IPS DF 19.7 (cell line): ENCODE results near the gene KRTAP10-7.
"Not testable (repeated sequence)": the region's sequence is repeated elsewhere in the genome, so short reads cannot be mapped to it uniquely, and the experiment has no call there.

ENCODE experiments used
- DNase-seq: peaks from one replicate; pipeline ENCODE4 v3.0.0-alpha.2; 2013; ENCODE audit warnings: low read depth, low spot score

The KRTAP10-7 gene

GRCh38 chr21:44611551-44611950 is 11.2 kb downstream of the KRTAP10-7 start:
- no peak for DNase-seq

- DNase-seq: no peak
These were observed 11.7 kb downstream of the KRTAP10-7 start, which contains the start of gene KRTAP10-8 for GRCh38 chr21:44612029-44612486. TSS of gene KRTAP10-8 (plus strand) at chr21:44612079. CDS start at chr21:44612101, 22 bp downstream.

DNA sequence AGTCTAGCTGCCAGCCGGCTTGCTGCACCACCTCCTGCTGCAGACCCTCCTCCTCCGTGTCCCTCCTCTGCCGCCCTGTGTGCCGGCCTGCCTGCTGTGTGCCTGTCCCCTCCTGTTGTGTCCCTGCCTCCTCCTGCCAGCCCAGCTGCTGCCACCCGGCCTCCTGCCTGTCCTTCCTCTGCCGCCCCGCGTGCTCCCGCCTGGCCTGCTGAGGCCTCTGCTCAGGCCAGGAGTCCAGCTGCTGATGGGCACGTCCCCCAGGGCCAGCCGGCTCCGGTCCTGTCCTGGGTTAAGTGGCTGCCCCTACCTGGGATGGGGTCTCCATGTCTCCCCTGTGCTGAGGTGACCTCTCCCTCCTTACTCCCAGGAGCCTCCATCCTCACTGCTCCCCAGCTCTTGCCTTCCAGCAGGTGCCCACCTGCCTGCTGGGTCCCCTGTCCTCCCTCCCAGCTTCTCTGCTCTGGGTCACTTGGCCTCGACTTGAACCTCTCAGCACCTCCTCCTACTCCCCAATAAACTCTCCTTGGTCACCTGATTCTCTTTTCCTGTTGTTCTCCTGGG is 12.4 kb downstream of the KRTAP10-7 start:
- no peak for DNase-seq

- DNase-seq: no peak
These were observed 13.2 kb downstream of the KRTAP10-7 start for GRCh38 chr21:44613386-44614155.

GRCh38 chr21:44614161-44614631 is 13.8 kb downstream of the KRTAP10-7 start:
- DNase-seq: no peak

- no peak for DNase-seq
These were observed 14.6 kb downstream of the KRTAP10-7 start for GRCh38 chr21:44614961-44615391.

- no peak for DNase-seq
These were observed 15.1 kb downstream of the KRTAP10-7 start for GRCh38 chr21:44615466-44615865.

GRCh38 chr21:44615911-44616590 is 15.7 kb downstream of the KRTAP10-7 start:
- no peak for DNase-seq

DNA sequence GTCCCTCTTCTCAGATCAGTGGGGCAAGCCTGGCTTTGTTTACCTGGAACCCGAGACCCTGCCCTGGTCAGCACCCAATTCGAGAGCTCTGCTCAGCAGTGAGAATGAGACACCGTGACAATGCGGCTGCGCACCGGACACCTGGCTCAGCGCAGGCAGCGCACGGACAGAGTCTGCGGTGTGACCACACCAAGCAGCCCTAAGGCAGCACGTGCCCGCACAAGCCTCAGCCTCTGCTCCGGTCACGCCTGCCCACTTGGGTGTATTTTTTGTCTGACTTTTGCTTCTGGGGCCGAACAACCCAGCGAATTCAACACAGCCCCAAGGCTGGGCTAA is 16.2 kb downstream of the KRTAP10-7 start:
- no peak for DNase-seq

DNA sequence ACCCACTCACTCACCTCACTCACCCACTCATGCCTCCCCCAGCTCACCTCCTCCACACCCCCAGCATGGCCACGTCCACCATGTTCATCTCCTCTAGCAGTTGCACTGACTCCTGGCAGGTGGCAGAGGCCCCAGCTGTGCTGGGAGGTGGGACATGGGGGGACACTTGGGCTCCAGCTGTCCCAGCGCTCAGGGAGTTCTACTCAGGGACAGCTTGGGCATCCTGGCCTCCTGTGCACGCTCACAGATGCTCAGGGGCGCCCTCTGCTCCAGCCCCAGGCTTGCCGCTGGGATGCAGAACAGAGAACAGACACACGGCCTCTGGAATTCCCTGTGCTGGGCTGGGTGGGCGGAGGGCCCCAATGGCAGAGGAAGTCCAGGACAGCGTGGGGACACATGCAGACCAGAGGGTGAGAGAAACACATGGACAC is 16.7 kb downstream of the KRTAP10-7 start:
- no peak for DNase-seq

GRCh38 chr21:44618504-44618903 is 18.1 kb downstream of the KRTAP10-7 start:
- DNase-seq: no peak

DNA sequence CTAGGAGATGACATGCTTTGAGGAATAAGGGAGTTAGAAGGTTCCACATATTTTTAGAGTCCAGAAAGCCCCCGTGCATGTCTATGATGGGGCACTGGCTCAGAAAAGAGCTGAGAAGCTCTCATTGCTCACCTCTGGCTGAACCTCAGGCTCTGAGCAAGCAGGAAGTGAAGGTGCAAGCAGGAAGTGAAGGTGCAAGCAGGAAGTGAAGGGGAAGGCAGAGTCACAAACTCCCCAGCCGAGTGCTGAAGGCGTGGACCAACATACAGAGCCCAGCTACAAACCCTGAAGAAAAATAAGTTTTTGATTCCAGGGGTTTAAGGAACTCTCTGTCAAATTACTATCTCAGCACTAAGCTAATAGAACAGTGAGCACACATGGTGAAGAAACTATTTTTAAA is 18.5 kb downstream of the KRTAP10-7 start:
- DNase-seq: no peak

DNA sequence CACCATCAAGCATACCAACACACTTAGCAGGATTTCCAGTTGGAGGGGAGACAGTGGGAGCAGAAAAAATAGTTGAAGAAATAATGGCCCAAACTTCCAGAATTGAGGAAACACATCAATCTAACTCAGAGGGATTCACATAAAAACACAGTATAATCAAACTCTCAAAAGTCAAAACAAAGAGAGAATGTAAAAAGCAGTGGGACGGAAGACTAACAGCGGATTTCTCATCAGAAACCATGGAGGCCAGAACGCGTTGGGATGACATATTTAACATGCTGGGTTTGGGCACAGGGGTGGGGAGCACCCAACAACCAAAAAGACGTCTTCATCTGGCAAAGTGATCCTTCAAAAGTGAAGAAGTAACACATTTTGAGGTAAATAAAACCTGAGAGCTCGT is 19.5 kb downstream of the KRTAP10-7 start:
- no peak for DNase-seq

GRCh38 chr21:44623575-44623974 is 23.2 kb downstream of the KRTAP10-7 start:
- no peak for DNase-seq

GRCh38 chr21:44625756-44626155 is 25.4 kb downstream of the KRTAP10-7 start:
- no peak for DNase-seq

GRCh38 chr21:44626262-44626661 is 25.9 kb downstream of the KRTAP10-7 start:
- DNase-seq: no peak

DNA sequence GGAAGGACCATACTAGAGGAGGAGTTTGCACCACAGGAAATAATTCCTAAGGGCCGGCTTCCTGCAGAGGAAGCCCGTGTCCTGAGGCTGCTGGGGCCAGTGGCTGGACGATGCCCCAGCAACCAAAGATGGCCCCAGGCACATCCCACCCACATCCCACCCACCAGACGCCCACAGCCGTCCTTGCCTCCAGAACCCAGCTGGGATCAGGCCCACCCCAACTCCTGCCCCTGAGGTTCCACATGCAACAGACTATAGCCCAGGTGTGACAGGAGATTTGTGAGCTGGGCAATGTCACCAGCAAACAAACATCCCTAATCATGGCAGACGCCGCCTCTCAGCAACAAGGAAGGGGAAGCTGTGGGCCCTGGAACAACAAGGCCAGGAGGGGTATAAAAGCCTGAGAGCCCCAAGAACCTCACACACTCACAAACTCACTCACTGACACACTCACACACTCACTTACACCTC is 26.3 kb downstream of the KRTAP10-7 start, which contains the start of gene KRTAP10-9:
Gene KRTAP10-9 (plus strand): TSS at position 421 of the 471 bp plus-strand sequence. CDS start 79 bp downstream, outside the sequence.
- DNase-seq: no peak

GRCh38 chr21:44627181-44627822 is 26.9 kb downstream of the KRTAP10-7 start:
- DNase-seq: not testable (repeated sequence)

DNA sequence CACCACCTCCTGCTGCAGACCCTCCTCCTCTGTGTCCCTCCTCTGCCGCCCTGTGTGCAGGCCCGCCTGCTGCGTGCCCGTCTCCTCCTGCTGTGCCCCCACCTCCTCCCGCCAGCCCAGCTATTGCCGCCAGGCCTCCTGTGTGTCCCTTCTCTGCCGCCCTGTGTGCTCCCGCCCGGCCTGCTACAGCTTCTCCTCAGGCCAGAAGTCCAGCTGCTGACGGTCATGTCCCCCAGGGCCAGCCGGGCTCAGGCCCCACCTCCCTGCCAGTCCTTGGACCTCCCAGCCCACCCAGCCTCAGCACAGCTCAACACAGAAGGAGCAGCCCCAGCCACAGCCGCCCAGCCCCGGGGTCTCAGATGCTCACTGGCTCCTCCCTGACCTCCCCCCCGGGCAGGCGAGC is 27.4 kb downstream of the KRTAP10-7 start:
- DNase-seq: not testable (repeated sequence)

DNA sequence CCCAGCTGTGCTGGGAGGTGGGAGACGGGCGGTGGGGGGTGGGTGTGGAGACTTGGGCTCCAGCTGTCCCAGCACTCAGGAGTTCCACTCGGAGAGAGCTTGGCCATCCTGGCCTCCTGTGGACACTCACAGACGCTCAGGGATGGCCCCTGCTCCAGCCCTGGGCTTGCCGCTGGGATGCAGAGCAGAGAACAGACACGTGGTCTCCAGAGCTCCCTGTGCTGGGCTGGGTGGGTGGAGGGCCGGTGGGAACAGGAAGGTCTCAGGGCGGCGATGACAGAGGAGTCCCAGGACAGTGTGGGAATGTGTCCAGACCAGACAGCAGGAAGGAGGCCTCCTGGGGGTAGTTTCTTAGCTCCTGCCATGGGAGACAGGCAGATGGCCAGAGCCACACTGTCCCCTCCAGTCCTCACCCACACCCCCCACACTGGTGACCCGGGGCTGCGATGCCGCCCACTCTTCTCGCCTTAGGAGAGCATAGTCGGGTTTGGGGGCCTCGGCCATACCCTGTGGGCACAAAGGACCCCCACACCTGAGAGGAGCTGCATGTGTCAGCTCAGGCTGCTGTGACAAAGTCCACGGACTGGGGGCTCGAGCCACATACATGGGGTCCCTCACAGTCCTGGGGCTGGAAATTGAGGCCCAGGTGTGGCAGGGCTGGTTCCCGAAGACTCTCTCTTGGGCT is 28.5 kb downstream of the KRTAP10-7 start:
- no peak for DNase-seq

GRCh38 chr21:44630440-44630839 is 30.0 kb downstream of the KRTAP10-7 start:
- DNase-seq: no peak
